CMK (cell line): Measurements from ENCODE around the gene LAX1.
"Not testable (repeated sequence)": the region's sequence is repeated elsewhere in the genome, so short reads cannot be mapped to it uniquely, and the experiment has no call there.

ENCODE experiments used
- DNase-seq: peaks from one replicate; pipeline ENCODE4 v3.0.0-alpha.2; 2010; ENCODE audit warnings: low read depth

The LAX1 gene

GRCh38 chr1:203769505-203770343 lies 4.7 kb downstream of the LAX1 start:
- DNase-seq, result no peak

DNA sequence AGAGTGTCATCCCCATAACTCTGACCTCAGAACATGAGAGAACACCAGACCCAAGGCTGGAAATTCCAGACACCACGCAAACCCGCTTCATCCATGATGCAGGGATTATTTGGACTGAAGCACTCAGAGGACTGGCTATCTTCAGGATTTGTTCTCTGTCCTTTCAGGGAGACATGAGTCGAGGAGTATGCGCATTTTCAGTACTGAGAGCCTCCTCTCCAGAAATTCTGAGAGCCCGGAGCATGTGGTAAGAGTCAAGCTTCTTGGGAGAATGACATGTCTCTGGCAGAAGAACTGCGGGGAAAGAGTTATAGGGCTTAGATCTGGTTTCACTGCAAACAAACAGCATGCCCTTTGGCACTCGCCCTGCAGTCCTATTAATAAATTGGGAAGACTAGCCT lies 6.9 kb downstream of the LAX1 start:
- no peak for DNase-seq

- no peak for DNase-seq
Observed at GRCh38 chr1:203772836-203773235, 7.9 kb downstream of the LAX1 start.

DNA sequence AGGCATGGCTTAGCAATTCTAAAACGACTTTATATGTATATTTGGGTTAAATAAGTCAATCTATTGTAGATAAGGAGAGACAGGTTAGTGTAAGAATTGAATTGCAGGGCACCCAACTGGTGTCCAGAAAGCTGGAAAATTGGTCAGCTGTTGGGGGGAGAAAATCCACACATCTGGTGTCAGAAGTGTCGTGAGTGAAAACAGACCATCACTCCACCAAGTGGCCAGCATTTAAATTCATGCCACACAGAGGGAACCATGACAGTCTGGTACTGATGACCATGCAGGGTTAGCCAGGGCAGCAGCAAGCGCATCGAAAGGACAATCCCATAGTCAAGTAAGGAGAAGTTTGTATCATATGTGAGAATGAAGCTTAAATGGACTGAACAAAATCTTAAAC lies 11.7 kb downstream of the LAX1 start:
- DNase-seq, result no peak

GRCh38 chr1:203777596-203777995 lies 12.6 kb downstream of the LAX1 start:
- DNase-seq, result no peak

GRCh38 chr1:203778146-203778545 lies 13.2 kb downstream of the LAX1 start:
- DNase-seq, result no peak

DNA sequence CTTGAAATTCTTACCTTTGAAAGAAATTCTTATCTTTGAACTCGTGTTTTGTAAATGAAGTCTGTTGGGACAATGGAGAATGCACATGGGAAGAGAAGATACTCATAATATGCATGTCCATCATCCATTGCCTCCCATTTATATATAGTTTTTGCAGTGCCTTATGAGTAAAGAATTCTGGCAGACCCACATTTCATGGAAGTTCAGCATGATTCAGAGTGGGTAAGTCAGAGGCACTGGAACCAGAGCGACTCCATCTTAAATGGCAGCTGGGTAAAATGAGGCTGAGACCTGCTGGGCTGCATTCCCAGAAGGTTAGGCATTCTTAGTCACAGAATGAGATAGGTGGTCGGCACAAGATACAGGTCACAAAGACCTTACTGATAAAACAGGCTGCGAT lies 13.8 kb downstream of the LAX1 start:
- no peak for DNase-seq

GRCh38 chr1:203781962-203782361 lies 17.0 kb downstream of the LAX1 start:
- no peak for DNase-seq

- no peak for DNase-seq
Observed at GRCh38 chr1:203789966-203790365, 25.0 kb downstream of the LAX1 start.

DNA sequence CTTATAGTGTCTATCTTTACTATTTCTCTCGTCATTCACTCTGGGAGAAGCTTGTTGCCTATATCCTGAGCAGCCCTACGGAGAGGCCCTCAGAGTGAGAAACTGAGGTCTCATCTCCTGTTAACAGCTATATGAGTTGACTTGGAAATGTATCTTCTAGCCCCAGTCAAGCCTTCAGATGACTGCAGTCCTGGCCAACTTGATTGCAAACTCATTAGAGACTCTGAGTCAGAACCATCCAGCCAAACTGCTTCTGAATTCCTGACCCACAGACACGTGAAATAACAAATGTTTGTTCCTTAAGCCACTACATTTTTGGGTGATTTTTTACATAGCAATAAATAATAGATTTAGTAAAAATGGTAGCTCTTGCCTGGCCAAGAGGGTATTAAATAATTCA lies 26.5 kb downstream of the LAX1 start:
- no peak for DNase-seq

DNA sequence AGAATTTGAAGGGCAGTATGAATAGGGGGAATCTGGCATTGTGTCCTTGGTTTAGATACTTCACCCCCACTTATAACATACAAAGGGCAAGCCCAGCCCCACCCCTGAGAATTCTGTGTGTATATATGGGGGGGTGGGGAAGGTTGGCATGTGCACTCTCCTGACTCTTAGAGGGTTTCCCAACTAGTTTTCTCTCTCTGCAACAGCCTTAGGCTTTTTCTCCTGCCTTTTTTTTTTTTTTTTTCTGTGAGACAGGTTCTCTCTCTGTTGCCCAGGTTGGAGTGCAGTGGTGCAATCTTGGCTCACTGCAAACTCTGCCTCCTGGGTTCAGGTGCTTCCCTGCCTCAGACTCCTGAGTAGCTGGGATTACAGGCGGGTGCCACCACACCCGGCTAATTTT lies 27.5 kb downstream of the LAX1 start:
- DNase-seq, result no peak

DNA sequence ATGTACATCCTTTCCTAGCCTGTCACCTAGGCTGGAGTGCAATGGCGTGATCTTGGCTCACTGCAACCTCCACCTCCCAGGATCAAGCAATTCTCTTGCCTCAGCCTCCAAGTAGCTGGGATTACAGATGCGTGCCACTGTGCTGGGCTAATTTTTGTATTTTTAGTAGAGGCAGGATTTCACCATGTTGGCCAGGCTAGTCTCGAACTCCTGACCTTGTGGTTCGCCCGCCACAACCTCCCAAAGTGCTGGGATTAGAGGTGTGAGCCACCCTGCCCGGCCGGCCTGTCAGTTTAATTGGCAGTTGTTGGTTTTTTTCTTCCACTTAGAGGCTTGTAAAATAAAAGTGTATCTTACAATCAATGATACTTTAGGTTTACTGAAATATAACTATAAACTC lies 28.6 kb downstream of the LAX1 start:
- not testable (repeated sequence) for DNase-seq

GRCh38 chr1:203794764-203795440 lies 29.9 kb downstream of the LAX1 start:
- DNase-seq, result no peak

GRCh38 chr1:203795441-203796235 lies 30.7 kb downstream of the LAX1 start, which contains the start of the genes ZBED6 and ZC3H11A:
ZBED6 (plus strand) TSS chr1:203795623; CDS start chr1:203797523, 1,900 bp downstream.
ZC3H11A (plus strand) TSS chr1:203795623; CDS start chr1:203817071, 21,448 bp downstream.
- peak; percentile 93 for DNase-seq

GRCh38 chr1:203796236-203796605 lies 31.2 kb downstream of the LAX1 start:
- peak; percentile 21 for DNase-seq

DNA sequence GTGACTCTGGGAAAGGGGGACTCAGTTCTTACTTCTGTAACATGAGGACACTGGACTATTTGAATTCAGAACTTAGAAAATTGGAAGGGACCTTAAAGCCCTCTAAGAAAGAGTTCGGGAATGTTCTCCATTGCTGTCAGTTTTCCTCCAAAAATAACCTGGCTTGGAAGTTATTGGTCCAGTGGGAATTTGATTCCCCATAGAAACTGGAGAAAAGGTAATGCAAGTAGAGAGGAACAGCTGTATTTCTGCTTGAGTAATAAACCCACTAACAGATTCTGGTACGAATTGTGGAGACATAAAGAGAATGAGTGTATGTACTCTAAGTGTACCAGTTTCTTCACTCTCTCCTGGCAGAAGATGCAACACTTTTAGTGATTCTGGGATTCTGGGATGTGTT lies 32.2 kb downstream of the LAX1 start:
- no peak for DNase-seq

- no peak for DNase-seq
Observed at GRCh38 chr1:203797948-203798655, 33.1 kb downstream of the LAX1 start.

GRCh38 chr1:203799157-203799556 lies 34.2 kb downstream of the LAX1 start:
- no peak for DNase-seq

DNA sequence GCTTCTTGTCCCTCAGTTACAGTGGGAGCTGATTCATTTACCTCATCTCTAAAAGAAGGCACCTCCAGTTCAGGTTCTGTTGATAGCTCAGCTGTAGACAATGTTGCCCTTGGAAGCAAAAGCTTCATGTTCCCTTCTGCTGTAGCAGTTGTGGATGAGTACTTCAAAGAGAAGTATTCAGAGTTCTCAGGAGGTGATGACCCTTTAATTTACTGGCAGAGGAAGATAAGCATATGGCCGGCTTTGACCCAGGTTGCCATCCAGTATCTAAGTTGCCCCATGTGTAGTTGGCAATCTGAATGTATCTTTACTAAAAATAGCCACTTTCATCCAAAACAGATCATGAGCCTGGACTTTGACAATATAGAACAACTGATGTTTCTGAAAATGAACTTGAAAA lies 35.0 kb downstream of the LAX1 start:
- peak; percentile 21 for DNase-seq

DNA sequence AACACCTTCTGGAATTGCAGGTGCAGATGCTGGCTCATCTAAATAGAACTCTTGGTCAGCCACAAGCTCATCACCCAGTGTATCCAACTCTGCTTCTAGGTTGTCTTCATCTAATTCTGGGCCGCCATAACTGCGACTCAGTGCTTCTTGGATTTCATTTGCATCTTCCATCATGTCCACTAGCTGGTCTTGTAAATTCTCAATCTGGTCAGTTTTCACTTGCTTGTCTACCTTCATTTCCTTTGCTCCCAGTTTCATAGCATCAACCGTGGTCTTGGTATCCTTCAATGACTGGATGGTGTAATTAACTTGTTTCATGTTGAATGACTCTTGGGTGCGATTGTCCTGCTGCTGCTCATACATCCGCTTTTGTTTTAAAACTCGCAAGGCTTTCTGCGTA lies 40.7 kb downstream of the LAX1 start:
- DNase-seq, result no peak

- no peak for DNase-seq
Observed at GRCh38 chr1:203807196-203807595, 42.2 kb downstream of the LAX1 start.
